CD4-positive, alpha-beta T cell treated with Interleukin-4 for 4 hours (primary cell): ENCODE data around the gene RGS19.
A peak's percentile ranks its signal among the peaks of the same experiment; 100 is the strongest.

Experiments
- DNase-seq: peaks from one replicate; pipeline ENCODE4 v3.0.0-alpha.2; 2020

RGS19 gene

DNA sequence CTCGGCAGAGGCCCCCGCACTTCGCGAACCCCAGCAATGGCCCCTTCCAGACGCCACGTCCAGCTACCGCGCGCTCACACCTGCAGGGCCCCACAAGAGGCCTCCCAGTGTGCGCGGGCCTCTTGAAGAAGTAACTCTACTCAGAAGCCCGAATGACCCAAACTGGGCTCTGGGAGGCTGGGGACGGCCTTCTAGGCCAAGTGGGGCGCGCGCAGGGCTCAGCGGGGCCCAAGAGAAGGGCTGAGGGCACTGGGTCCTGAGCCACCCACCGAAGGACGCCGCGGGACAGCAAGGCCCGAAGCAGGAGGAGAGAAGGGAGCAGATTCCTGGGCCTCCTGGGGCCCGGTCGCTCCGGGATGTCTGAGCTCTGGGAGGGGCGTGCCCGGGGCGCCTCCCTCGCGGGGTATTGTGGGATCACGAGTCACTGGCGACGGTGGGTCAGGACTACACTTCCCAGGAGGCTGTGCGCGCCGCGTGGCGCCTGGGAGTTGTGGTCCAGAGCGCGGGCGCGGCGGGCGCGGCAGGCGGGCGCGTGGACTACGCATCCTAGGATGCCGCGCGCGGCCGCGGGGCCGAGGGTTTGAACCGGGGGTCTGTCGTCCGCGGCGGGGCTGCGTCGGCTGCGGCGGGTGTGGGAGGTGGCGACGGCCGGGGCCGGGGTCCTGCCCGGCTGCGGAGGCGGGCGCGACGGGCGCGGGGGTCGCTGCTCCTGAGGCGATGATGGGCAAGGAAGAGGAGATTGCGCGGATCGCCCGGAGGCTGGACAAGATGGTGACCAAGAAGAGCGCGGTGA, 16.5 kb downstream of the RGS19 start, which contains the start of gene TCEA2:
TSS of gene TCEA2 (plus strand) at position 603 of the 793 bp plus-strand sequence. CDS start at position 718, 115 bp downstream.
- peak; percentile 93 for DNase-seq

DNA sequence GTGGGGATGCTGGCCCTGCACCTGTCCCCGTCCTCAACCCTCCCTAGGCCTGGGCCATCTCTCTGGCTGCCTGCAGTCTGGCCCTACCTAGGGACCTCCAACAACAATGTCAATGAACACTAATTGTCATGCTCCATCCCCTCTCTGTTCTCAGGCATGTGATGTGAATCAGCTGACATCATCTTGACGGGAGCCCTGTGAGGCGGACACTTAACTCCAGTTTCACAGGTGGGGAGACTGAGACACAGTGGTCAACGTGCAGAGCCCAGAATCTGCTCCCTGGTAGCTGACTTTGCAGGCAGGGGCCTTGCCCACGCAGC, 17.1 kb downstream of the RGS19 start:
- DNase-seq: no peak

DNA sequence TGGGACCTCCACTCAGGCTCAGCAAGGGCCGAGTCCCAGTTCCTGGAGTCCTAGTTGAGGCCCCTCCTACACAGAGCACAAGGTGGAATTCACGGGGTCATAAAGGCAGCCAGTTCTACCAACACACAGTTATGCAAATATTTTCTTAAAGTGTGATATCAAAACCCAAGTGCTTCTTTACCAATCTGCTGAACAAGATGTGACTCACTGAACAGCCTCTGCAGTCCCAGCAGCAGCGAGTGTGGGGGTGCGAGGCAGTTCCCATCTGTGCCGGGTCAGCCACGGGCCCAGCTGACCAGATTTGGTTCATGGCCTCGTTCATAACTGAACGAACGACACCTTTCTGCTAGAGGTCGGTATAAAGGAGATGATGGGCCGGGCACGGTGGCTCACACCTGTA, 20.8 kb downstream of the RGS19 start:
- no peak for DNase-seq

DNA sequence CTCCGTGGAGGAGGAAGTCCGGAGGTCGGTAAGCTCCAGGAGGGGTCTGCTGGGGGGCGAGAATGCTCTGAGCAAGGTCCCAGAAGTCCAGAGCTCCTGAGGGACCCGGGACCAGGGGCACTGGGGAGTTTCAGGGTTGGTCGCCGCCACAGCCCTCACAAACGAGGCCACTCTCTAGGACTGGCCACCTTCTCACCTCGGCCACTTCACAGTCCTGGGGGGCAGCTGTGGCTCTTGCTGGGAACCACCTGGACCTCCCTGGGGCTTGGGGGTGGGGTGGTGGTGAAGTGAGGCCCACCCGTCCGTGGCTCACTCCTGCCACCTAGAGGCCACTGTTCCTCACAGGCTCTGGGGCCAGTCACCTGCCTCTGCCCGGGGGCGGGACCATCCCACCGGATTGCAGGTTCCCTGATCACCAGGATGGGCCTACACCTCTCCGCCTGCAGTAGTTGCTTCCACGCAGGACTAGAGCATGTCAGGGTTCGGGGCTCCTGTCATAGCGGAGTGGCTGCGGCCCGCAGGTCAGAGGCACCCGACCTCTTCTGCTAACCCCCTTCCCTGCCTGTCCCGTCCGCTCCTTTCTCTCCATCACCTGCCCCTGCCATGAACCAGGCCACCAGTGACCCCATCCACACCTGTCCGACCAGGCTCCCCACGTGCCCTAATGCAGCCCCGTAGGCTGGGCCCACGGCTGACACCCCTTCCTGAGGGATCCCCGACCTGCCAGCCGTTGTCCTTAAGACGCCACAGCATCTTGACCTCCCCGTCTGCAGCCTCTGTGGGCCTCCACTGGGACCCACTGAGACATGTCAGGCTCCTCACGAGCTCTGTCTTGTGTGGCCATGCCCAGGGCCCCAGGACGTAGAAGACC, 21.5 kb downstream of the RGS19 start:
- peak; percentile 65 for DNase-seq

DNA sequence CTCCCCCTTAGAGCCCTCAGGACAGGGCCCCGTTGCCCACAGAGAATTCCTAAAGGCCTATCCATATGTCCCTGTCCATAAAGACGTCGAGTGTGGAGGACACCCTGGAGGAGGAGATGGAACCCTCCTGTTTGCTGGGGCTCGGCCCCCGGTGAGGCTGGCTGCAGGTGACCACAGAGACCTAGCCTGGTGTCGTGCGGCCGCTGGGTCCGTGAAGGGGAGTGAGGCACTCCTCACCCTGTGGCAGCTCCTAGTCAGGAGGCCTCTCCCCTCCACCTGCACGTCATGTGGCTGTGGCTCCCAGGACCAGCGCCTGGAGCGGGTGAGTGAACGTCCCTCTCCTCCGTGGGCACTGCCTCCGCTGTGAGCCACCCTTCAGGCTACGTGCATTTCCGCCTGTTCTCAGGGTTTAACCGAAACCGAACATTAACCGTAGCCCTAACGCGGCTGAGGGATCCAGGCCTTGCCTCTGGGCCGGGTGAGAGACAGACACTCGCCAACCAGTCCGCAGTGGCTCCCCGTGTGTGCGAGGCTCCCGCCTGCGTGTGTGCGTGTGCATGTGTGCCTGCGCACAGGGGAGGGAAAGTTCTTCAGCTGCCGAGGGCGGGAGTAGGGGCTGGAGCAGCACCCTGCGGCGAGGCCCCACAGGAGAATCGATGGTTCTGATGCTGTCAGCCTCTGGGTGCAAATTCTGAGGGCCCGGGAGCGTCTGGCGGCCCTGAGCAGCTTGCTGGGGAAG, 22.3 kb downstream of the RGS19 start:
- DNase-seq: no peak

DNA sequence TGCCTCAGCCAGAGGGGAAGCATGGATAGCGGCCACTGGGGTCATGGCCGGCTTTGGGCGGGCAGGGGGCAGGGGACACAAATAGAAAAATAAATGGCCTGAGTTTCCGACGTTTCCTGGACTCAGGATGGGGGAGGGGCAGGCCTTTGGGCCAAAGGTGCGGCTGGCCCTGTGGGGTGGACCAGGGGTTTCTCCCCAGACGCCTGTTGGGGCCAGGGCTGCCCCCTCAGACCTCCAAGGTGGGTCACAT, 22.8 kb downstream of the RGS19 start:
- DNase-seq: no peak

DNA sequence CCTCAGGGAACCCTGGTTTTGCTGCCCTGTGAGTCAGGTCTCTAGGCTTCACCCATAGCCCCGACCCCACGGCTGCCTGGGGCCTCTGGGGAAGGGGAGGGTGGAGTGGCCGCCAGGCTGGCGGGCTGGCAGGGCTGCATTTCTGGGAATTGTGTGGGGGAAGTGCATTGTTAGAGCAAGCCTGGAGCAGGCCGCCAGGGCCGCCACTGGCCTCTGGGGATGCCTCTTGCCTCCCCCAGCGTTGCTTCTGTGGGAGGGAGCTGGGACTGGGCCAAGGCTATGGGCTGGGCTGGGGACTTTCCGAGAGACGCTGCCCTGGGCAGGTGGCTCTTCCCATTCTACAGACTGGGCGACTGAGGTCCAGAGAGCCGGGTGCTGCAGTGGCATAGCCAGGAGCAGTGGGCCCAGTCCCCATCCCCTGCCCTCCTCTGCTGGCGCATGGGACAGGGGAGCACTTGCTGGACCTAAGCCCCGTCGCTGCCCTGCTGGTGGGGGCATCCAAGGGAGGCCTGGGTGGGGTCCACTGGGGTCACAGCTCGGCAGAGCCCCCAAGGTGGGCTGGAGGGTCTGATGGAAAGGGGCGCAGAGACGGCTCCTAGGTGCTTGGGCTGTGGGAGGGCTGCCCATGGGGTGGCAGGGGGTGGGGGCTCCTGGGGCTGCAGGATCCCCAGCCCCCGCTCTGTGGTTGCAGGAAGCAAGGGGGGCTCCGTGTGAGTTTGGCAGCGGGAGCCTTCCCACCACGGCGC, 23.3 kb downstream of the RGS19 start:
- no peak for DNase-seq

DNA sequence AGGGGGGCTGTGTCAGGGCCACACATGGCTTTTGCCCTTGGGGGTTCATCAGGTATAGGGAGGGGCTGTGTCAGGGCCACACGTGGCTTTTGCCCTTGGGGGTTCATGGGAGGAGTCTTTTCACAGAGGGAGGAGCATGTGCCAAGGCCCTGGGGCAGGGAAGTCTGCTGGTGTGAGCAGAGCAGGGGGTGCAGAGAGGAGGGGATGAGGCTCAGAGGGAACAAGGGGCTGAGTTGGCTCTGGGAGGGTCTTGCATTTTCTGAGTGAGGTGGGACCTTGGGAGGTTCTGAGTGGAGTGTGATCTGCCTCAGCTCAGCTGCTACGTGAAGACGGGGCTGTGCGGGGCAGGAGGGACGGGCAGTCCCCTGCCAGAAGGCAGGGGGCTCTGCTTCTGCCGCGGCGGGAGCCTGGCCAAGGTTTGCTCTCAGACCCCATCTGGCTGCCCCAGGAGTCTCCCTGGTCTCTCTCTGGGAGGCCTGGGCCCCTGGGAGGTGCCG, 23.9 kb downstream of the RGS19 start:
- no peak for DNase-seq

DNA sequence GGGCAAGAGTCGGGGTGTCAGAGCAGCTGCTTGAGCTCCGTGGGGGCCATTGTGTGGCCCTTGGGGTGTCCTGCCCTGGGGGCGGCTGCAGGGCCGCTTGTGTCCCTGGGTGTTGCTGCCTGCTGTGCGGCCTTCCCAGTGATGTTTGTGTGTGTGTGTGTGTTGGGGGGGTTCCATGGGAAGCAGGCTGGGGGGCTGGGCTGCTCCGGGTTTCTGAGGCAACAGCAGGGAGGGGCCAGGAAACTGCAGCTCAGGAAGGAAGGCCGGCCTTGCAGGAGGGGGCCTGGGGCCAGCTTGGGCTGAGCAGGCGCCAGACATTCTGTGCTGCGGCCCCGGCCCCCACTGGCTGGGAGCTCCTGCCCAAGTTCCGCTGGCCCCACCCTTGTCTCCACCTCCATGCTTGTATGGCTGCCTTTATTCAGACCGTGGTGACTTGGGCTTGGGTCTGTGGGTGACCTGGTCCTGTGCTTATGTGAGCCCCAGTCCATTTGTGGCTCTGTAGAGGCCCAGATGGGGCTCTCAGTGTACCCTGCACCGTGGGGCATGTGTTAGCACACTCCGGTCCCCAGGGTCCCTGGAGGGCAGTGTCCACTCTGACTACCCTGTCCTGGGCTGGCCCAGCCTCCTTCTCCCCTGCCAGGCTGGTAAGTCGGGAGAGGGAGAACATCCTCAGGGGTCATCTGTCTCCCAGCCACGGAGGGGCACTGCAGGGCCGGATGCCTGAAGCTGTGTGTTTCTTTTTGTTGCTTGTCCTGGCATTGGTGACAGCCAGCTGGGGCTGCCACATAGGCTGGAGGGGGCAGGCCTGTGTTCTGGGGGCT, 25.3 kb downstream of the RGS19 start:
- no peak for DNase-seq

DNA sequence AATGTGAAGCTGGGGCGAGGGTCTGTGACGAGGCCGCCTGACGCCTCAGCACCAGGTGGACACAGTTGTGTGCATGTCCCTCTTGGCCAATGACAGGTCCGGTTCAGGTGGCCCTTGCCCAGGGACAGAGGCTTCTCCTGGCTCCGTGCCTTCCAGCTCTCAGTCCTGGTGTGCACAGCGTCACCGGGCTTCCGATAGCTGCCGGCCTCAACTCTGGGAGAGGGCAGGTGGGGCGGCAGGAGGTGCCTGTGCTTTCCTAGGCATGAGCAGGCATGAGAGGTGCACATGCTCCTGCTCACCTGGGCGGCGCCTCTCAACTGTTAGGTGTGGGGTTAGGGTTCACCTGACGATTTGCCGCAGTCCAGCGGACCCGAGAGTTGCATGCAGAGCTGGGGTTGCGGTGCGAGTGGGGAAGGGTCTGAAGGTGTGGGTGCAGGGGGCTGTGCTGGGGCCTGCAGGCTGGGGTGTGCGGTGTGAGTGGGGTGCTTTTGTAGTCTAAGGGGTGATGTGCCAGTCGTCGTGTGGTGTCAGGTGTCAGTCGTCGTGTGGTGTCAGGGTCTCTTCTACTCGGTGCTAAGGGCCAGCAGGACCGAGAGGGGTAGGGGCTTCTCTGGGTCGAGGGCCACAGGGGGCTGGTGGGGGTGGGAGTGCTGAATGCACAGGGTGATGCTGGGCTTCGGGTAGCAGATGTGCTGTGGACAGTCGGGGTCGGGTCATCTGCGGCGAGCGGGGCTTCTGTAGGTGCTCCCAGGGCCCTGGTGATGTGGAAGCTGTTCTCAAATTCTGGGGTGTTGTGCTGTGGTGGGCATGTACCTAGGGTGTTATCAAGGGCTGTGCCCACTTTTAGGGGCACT, 26.1 kb downstream of the RGS19 start:
- DNase-seq: no peak

DNA sequence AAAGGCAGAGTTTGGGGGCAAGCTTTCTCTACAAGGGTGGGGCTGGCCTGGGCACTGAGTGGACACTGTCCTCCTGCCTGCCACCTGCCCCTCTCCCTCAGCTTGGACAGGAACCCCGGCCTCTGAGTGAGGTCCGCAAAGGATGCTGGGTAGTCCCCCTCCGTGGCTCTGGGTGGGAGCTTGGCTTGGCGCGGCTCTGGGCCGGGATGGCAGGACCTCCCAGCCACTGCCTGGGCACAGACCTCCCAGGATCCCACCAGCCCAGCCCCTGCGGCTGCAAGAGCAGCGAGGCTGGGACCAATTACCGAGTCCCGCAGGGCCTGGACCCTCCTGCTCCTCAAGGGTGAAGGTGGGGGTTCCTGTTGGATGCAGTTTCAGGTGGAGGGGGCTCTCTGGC, 27.0 kb downstream of the RGS19 start:
- no peak for DNase-seq

DNA sequence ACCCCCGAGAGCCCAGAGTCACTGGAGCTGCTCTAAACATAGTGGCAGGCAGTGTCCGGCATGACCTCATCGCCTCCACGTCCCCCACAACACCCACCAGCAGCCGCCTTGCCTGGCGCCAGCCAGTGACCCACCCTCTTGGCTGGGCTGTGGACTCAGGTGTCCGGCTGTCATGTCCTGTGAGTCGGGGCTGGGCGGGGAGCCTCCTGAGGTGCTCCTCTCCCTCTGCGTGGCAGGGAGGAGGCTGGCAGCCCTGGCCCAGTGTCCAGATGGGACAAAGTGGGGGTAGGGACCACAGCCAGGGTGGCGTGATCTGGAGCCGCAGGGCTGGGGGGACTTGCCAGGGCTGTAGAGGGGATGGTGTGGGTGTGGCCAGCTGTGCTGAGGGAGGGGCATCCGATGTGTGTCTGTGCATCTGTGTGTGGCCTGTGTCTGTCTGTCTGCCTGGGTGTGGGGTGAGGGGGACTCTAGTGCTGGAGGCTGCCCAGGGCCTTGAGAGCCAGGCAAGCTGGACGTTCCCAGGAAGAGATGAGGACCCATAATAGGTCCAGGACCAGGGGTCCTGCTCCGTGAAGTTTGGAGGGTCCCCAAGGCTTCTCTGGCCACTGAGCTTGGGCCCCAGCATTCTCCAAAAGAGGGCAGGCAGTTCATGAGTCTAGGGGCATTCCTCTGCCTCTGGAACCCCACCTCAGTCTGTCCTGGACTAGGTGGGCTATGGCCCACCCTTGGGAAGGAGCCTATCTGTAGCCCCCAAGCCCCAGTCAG, 27.6 kb downstream of the RGS19 start:
- no peak for DNase-seq

DNA sequence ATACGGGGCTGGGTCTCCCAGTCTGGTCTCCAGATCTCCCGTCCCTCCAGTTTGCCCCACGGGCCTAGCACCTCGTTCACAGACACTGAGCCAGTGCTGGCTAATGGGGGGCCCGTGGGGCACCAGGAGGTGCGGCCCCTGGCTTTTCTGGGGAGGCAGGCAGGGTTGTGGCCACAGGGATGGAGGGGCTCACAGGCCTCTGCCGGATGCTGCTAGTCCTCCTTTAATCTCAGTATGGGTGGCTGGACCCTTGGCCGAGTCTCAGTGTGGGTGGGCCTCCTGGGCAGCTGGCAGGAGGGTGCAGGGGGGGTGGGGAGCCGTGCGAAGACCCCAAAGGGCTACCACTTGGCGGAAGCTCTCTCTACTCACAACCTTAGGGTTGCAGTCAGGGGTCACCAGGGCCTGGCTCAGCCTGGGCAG, 28.3 kb downstream of the RGS19 start:
- no peak for DNase-seq

DNA sequence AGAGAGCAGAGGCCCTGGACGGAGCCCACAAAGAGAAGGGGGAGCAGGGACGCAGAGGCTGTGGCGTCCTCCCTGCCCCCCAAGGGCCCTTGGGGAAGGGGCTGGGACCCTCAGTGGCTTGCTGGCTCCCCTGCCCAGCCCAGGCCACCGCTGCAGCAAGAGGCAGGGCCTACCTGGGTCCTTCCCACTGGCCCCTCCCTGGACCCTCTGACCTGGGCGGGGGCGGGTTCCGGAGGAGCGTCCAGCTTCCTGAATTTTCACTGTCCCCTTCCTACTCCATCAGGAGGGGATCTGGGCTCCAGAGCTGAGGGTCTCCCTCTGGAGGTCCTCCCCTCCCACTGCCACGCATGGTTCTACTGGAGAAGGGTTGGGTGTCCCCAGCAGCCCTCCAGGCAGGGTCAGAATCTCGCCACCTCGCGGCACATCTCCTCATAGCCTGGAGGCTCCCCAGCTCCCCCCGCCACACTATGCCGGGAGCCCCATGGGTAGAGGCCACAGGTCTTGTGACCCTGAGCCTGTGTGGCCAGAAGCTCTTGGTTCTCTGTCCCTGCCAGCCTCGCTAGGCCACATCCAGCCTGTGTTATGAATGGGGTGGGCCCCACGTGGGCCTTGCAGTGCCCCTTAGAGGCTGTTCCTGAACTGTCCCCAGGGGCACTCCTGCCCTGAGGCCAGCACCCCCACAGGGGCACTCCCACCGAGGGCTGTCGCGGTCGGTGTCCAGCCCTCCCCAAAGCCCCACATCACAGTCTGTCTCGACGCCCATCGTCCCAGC, 28.9 kb downstream of the RGS19 start:
- DNase-seq: no peak

DNA sequence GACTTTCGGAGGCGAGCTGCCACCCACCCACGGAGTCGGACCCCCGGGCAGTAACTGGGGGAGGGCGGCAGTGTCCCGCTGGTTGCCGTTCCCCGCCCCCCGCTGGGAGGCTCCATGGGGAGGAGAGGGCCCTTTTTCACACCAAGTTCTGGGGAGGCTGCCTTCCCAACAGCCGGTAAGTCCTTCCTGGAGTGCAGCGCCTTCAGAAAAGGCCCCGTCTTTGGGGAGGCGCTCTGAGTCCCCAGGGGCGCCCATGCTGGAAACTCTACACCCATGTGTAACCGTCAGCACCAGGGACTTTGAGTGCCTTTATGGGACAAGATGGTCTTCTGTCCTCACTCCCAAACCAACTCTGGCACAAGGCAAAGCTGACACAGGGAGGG, 29.4 kb downstream of the RGS19 start:
- DNase-seq: no peak

DNA sequence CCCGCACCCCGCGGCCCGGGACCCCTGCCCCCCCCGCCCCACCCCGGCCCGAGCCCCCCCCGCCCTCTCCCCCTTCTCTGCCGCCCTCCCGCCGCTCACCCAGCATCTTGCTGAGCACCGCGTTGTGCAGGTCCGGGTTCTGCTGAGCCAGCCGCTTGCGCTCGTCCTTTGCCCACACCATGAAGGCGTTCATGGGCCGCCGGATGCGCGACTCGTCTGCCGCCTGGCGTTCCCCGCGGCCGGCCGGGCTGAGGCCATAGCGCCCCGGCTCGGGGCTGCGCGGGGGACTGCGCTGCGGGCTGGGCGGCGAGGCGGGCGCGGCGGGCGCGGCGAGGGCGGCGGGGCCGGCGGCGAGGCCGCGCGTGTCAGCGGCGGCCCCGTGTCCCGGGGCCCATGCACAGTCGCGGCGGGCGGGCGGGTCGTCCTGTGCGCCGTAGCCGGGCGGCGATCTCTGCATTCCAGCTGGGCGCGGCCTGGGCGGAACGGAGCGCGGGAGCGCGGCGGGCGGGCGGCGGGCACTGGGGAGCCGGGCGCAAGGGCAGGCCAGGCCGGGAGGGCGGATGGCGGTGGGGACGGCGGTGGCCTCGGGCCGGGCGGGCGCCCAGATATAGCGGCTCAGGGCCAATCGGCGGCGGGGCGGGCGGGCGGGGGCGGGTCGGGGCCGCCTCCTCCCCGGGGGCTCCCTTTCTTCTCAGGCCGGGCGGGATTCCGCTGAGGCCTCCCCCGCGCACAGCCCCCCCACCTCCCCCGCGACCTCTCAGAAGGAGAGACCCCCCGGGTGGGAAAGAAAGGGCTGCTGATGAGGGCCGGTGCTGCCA, 30.0 kb downstream of the RGS19 start, which contains the start of gene SOX18:
TSS of gene SOX18 (minus strand) at position 580 of the 818 bp plus-strand sequence. CDS start at position 457, 123 bp downstream.
- DNase-seq: no peak

DNA sequence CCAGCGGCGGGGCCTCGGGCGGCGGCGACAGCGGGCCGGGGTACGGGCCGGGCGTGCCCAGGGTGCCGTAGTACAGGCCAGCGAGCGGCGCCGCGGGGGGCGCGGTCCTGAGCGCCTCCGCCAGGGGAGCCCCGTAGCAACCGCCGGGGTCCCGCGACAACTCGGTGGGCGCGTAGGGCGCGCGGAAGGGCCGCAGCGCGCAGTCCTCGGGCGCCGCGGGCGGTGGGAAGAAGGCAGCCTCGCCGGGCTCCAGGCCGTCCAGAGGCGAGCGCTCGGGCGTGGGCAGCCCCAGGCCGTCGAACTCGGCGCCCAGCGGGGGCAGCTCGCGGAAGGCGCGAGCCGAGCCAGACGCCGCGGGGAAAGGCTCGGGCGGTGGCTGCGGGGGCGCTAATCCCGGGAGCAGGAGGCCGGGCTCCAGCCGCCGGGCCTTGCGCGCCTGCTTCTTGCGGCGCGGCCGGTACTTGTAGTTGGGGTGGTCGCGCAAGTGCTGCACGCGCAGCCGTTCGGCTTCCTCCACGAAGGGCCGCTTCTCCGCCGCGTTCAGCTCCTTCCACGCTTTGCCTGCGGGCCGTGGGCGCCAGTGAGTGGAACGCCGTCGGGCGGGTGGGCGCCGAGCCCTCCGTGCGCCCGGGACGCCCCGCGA, 30.8 kb downstream of the RGS19 start:
- DNase-seq: no peak

DNA sequence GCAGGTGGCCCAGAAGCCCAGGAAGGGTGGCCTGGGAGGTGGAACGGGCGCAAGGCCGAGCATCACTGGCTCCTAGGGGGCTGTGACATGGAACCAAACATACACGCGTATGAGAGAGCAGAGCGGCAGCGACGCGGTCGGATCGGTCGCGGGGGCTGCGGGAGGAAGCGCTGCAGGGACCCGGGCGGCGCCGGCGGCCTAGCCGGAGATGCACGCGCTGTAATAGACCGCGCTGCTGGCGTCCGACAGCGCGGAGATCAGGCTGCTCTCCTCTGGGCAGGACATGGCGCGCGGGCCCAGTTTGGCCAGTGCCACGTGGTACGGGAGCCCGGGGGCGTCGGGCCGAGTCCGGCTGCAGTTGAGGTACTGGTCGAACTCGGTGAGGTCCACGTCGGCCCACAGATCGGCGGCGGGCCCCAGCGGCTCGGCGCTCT, 31.3 kb downstream of the RGS19 start:
- no peak for DNase-seq
